GM23248 (cell line): Measurements from ENCODE around the gene PLXDC2. TPM values are rescaled to one million over a fixed set of nuclear protein-coding genes. Genes with fewer than 3 reads are reported as not detected.

Experiments used
- DNase-seq: peaks from one replicate; pipeline ENCODE4 v3.0.0-alpha.2; 2015
- H2AFZ ChIP-seq: fragments of 200-600 bp; sonication (generic); 2 replicates; pipeline ENCODE4 v1.6.1; 2016; ENCODE audit warnings: antibody characterized with exemption
- H3F3A ChIP-seq: fragments of 200-600 bp; sonication (generic); 2 replicates; pipeline ENCODE4 v1.6.1; 2016; ENCODE audit warnings: mild to moderate bottlenecking, antibody characterized with exemption, mixed run types; ENCODE audit not compliant: insufficient read depth
- H3K27ac ChIP-seq: fragments of 200-600 bp; sonication (generic); 2 replicates; pipeline ENCODE4 v1.5.1; 2016; ENCODE audit warnings: mild to moderate bottlenecking
- H3K27me3 ChIP-seq: fragments of 200-600 bp; sonication (generic); replicated peaks from 2 replicates; pipeline ENCODE4 v1.6.1; 2016; ENCODE audit warnings: mild to moderate bottlenecking; ENCODE audit not compliant: insufficient read depth
- H3K36me3 ChIP-seq: fragments of 200-600 bp; sonication (generic); 2 replicates; pipeline ENCODE4 v1.6.1; 2016; ENCODE audit warnings: low read depth, mild to moderate bottlenecking
- H3K4me1 ChIP-seq: fragments of 200-600 bp; sonication (generic); 2 replicates; pipeline ENCODE4 v1.6.1; 2016; ENCODE audit warnings: mild to moderate bottlenecking; ENCODE audit not compliant: insufficient read depth
- H3K4me2 ChIP-seq: fragments of 200-600 bp; sonication (generic); one replicate; pipeline ENCODE4 v1.6.1; 2016; ENCODE audit warnings: mild to moderate bottlenecking; ENCODE audit not compliant: unreplicated experiment
- H3K4me3 ChIP-seq: fragments of 200-600 bp; sonication (generic); 2 replicates; pipeline ENCODE4 v1.5.1; 2016; ENCODE audit warnings: mild to moderate bottlenecking
- H3K79me2 ChIP-seq: fragments of 200-600 bp; sonication (generic); 2 replicates; pipeline ENCODE4 v1.6.1; 2016; ENCODE audit warnings: mild to moderate bottlenecking; ENCODE audit not compliant: insufficient read depth
- H3K9ac ChIP-seq: fragments of 200-600 bp; sonication (generic); 2 replicates; pipeline ENCODE4 v1.6.1; 2016; ENCODE audit warnings: mild to moderate bottlenecking
- H3K9me2 ChIP-seq: fragments of 200-600 bp; sonication (generic); 2 replicates; pipeline ENCODE4 v1.6.1; 2016; ENCODE audit warnings: mixed run types, mild to moderate bottlenecking, moderate library complexity; ENCODE audit not compliant: insufficient read depth
- H3K9me3 ChIP-seq: fragments of 200-600 bp; sonication (generic); one replicate; pipeline ENCODE4 v1.6.1; 2017; ENCODE audit warnings: low read depth
- H4K20me1 ChIP-seq: fragments of 200-600 bp; sonication (generic); 2 replicates; pipeline ENCODE4 v1.6.0; 2016; ENCODE audit not compliant: insufficient read depth
- EZH2 ChIP-seq: fragments of 200-600 bp; sonication (generic); IDR thresholded peaks from 2 replicates; pipeline ENCODE4 v1.6.1; 2018; ENCODE audit warnings: antibody characterized with exemption, mild to moderate bottlenecking; ENCODE audit not compliant: insufficient read depth, poor library complexity, severe bottlenecking
- EZH2phosphoT487 ChIP-seq: fragments of 200-600 bp; sonication (generic); IDR thresholded peaks from 2 replicates; pipeline ENCODE4 v1.6.1; 2018; ENCODE audit warnings: antibody characterized with exemption, moderate library complexity, mild to moderate bottlenecking, low read depth; ENCODE audit not compliant: insufficient read depth
- WGBS, 2 experiments: methylation state at CpG; one replicate each; pipeline ENCODE4 v1.1.6; 2015 to 2017; ENCODE audit warnings: low lambda C conversion rate in 2 of 2, low coverage in 1 of 2; ENCODE audit errors: missing lambda C conversion rate in 2 of 2; 5-methylcytosine and 5-hydroxymethylcytosine counted together
- in situ Hi-C: fragments of 300-500 bp; cut with MboI; formaldehyde crosslinking; loops from 2 replicates; pipeline ENCODE4 v1.15.0; 2020
- polyA plus RNA-seq: library from polyadenylated mRNA; unstranded; fragments of >200 nt; fragmentation: Nextera tagmentation; extraction: Ambion mirVana; gene quantifications from 2 replicates; pipeline ENCODE4 v1.2.1, GENCODE V29; 2016
- total RNA-seq: library from RNA; depleted of rRNA; stranded (reverse); fragments of >200 nt; shearing (Covaris generic); gene quantifications from 2 replicates; pipeline ENCODE4 v1.2.3, GENCODE V29; 2014

PLXDC2 gene
- total and polyA plus RNA-seq, 2 experiments from 2014 or later = 0.81 to 2.3 TPM

DNA sequence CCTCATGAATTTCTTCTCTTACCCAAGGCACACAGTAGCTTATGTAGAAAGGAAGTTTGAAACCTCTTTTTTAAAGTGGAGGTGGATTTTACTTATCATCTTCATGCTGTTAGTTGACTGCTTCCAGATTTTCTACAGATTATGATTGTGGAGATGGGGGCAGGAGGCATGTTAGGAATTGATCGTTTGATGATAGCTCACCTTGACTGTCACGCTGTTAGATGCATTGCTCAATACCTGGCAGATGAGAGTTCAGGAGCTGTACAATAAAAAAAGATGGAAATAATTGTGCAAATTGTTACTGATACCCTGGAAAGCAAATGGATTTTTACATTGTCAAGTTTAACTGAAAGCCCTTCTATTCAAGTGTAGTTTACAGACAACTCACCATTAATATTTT is 340.3 kb downstream of the PLXDC2 start:
- Histone ChIP-seq H3K4me2 (no peak overlapping the region), H3K27me3 (no peaks in the 10 kb centered on the region), H3K36me3 (no peaks in the 10 kb centered on the region), H3K9ac (no peak overlapping the region), H3K9me2 (no peaks in the 10 kb centered on the region), H2AFZ (no peak overlapping the region), H3K4me3 (no peak overlapping the region), H4K20me1 (no peaks in the 10 kb centered on the region), H3K27ac (no peak overlapping the region), H3K9me3 (no peaks in the 10 kb centered on the region), H3F3A (no peaks in the 10 kb centered on the region), H3K79me2 (no peaks in the 10 kb centered on the region), H3K4me1 (no peaks in the 10 kb centered on the region)
- no peak for DNase-seq
- TF ChIP-seq EZH2phosphoT487 (no peak), EZH2 (no peak)
- WGBS, 2 experiments = 44 to 62% methylated on average over 2 of the region's 2 CpGs
- in situ Hi-C loops = no loop called here

DNA sequence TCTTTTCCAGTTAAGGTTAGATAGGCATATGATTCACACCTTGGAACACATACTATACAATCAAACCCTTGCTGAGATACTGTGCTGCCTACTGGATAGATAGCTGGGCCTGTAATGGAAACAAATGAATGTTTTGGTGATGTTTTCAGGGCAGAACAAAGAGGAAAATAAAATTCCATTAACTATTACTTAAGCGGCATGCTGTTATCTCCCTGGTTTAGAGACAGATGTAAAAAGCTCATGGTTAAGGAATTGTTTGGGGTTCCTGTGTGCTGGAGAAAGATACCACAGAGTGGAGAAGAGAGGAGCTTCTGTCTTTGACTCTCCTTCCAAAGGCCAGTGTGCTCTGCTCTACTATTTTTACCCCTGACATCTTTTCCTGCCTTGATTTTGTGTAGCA is 341.1 kb downstream of the PLXDC2 start:
- no peaks in the 10 kb centered on the region for H3F3A ChIP-seq
- no peaks in the 10 kb centered on the region for H3K9me2 ChIP-seq
- no peaks in the 10 kb centered on the region for H3K79me2 ChIP-seq
- H3K27ac ChIP-seq = no peak overlapping the region
- no peak overlapping the region for H3K4me3 ChIP-seq
- H3K9ac ChIP-seq = no peak overlapping the region
- H3K4me1 ChIP-seq = no peaks in the 10 kb centered on the region
- no peaks in the 10 kb centered on the region for H3K36me3 ChIP-seq
- no peaks in the 10 kb centered on the region for H4K20me1 ChIP-seq
- DNase-seq = no peak
- no peak overlapping the region for H2AFZ ChIP-seq
- in situ Hi-C loops = no loop called here
- WGBS, 2 experiments = 77 to 89% methylated on average over 1 of the region's 1 CpG
- no peak overlapping the region for H3K4me2 ChIP-seq
- TF ChIP-seq EZH2phosphoT487 = no peak
- TF ChIP-seq EZH2 = no peak
- no peaks in the 10 kb centered on the region for H3K27me3 ChIP-seq
- H3K9me3 ChIP-seq = no peaks in the 10 kb centered on the region

DNA sequence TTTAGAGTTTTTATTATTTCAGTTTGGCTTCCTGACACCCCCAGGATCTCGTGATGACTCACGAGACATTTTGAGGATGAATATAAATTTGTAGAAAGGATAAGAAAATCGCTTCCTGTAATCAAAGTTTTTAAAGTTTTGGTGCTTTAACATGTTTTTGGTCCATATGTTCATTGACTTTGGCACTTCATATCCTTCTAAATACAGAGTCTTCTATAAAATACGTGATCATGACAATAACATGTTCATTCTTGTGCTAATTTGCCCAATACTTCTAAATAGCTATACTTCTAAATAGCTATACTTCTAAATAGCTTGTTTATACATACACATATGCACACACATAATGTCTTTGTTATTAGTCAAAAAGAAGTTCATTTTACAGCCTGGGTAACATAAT is 341.9 kb downstream of the PLXDC2 start:
- WGBS, 2 experiments = 63 to 67% methylated on average over 4 of the region's 4 CpGs
- H3K79me2 ChIP-seq = no peaks in the 10 kb centered on the region
- H3K4me1 ChIP-seq = no peaks in the 10 kb centered on the region
- no peaks in the 10 kb centered on the region for H3K36me3 ChIP-seq
- TF ChIP-seq EZH2 (no peak), EZH2phosphoT487 (no peak)
- H3K9me3 ChIP-seq = no peaks in the 10 kb centered on the region
- DNase-seq = no peak
- no peaks in the 10 kb centered on the region for H3K9me2 ChIP-seq
- no peak overlapping the region for H3K4me3 ChIP-seq
- H3K27ac ChIP-seq = no peak overlapping the region
- H3F3A ChIP-seq = no peaks in the 10 kb centered on the region
- H4K20me1 ChIP-seq = no peaks in the 10 kb centered on the region
- H3K4me2 ChIP-seq = no peak overlapping the region
- H3K9ac ChIP-seq = no peak overlapping the region
- H2AFZ ChIP-seq = no peak overlapping the region
- in situ Hi-C loops = no loop called here
- H3K27me3 ChIP-seq = no peaks in the 10 kb centered on the region

DNA sequence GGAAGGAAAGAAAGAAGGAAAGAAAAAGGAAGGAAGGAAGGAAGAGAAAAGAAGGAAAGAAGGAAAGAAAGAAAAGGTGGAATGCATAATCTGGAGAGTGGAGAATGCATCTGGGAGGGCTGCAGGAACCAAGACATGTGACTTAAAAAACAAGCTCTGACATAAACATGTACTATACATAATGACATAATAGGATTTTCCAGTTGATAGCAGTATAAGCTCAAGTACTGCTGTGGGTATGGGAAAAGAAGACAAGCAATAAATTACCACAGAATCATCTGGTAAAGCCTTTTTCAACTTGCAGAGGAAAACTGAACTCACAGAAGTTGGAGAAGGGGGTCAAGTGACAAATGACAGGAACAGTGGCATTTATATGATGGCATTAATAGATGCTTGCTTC is 345.9 kb downstream of the PLXDC2 start:
- Histone ChIP-seq H3K9me3 (no peaks in the 10 kb centered on the region), H3K9me2 (no peaks in the 10 kb centered on the region), H3K9ac (no peak overlapping the region), H3K27ac (no peak overlapping the region), H3K4me1 (no peaks in the 10 kb centered on the region), H2AFZ (no peak overlapping the region), H3K27me3 (no peaks in the 10 kb centered on the region), H4K20me1 (no peaks in the 10 kb centered on the region), H3K4me2 (no peak overlapping the region), H3K79me2 (no peaks in the 10 kb centered on the region), H3F3A (no peaks in the 10 kb centered on the region), H3K36me3 (no peaks in the 10 kb centered on the region), H3K4me3 (no peak overlapping the region)
- in situ Hi-C loops = no loop called here
- TF ChIP-seq EZH2 (no peak), EZH2phosphoT487 (no peak)
- DNase-seq = no peak

DNA sequence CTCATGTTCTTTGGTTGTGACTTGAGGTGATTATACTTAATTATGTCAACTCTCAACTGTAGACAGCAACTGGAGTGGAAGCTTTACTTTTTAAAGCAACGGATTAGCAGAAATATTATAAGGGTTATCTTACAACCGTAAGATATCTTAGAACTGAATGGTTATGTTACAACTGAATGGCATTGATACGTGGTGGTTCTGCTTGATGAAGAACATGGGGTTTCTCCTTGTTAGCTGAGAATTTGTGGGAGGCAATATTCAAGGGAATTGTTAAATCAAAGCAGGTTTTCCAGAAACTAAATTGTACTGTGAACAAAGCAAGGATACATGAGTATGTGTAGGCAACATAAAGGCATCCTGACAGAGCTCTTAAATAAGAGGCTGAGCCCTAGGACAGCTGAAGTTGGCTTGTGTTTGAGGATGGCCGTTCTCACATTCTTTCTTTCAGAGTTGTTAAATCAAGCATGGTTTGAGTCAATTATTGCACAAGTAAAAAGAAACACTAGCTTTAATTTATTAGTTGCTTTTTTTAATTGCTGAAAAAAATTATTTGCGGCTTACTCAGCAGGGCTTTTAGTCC is 350.0 kb downstream of the PLXDC2 start:
- Histone ChIP-seq H3K27ac (no peak overlapping the region), H3F3A (no peaks in the 10 kb centered on the region), H3K4me2 (no peak overlapping the region), H3K9me3 (no peaks in the 10 kb centered on the region), H3K9ac (no peak overlapping the region), H2AFZ (no peak overlapping the region), H3K4me1 (no peaks in the 10 kb centered on the region), H3K27me3 (no peaks in the 10 kb centered on the region), H4K20me1 (no peaks in the 10 kb centered on the region), H3K36me3 (no peaks in the 10 kb centered on the region), H3K79me2 (no peaks in the 10 kb centered on the region), H3K4me3 (no peak overlapping the region), H3K9me2 (no peaks in the 10 kb centered on the region)
- TF ChIP-seq EZH2phosphoT487 (no peak), EZH2 (no peak)
- DNase-seq = no peak
- WGBS, 2 experiments = 47 to 49% methylated on average over 5 of the region's 5 CpGs
- in situ Hi-C loops = no loop called here
